Mesangial cell (primary cell): ENCODE results near the gene TRAIP. TPM values are rescaled to one million over a fixed set of nuclear protein-coding genes. Genes with fewer than 3 reads are reported as not detected.

Source experiments
- total RNA-seq: library from RNA; depleted of rRNA; stranded (reverse); fragments of >200 nt; gene quantifications from 2 replicates; pipeline ENCODE4 v1.2.3, GENCODE V29; 2015

Gene TRAIP
- 3.4 and 11.9 TPM in 2 replicates for total RNA-seq

DNA sequence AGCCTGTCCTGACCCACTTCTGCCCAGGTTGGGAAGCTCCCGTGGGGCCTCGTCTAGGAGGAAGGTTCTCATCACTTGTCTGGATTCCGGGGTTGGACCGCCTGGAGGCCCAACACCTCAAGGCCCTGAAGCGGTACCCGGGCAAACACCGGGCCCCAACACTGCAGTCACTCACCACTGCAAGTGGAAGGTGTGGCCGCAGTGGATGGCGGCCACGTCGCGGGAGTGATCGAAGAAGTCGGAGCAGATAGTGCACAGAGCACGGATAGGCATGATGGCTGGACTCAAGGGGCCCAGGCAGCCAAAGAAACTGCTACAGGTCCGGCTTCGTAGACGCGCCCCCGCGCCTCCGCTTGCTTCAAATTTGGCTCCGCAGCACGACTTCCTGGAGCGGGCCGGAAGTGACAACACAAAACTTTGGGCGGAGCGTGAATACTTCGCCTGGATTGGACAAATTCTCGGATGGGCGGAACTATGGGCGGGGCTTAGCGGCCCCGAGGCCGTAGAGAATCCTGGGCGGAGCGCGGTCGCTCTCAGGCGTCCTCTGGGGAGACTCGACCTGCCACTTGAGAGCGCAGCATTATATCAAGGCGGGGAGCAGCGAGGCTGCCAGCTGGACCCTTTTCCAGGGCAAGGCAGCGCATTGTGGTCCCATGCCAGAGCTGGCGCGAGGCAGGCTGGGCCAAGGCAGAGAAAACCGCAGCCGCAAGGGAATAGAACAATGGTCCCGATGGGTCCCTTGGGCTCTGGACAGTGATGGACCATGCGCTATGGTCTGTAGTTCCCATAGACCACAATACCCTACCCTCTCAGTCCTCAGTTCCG lies at the start of gene TRAIP:
Gene TRAIP (minus strand): TSS at position 384 of the 825 bp plus-strand sequence. CDS start 111 bp downstream, at position 273.

GRCh38 chr3:49903451-49904424 lies 47.4 kb upstream of the TRAIP start, which contains the start of gene MST1R:
Gene MST1R (minus strand): TSS chr3:49903873. CDS start chr3:49903609, 264 bp downstream.

GRCh38 chr3:49869525-49870126 lies 13.3 kb upstream of the TRAIP start, which contains the start of gene CAMKV:
Gene CAMKV (minus strand): TSS chr3:49869906. CDS start chr3:49862388, 7,518 bp downstream.

GRCh38 chr3:49813497-49814174 lies 42.7 kb downstream of the TRAIP start, which contains the start of gene UBA7:
Gene UBA7 (minus strand): TSS chr3:49813953. CDS start chr3:49813787, 166 bp downstream.

GRCh38 chr3:49802719-49803464 lies 53.5 kb downstream of the TRAIP start, which contains the start of gene INKA1:
Gene INKA1 (plus strand): TSS chr3:49803261. CDS start chr3:49803393, 132 bp downstream.

DNA sequence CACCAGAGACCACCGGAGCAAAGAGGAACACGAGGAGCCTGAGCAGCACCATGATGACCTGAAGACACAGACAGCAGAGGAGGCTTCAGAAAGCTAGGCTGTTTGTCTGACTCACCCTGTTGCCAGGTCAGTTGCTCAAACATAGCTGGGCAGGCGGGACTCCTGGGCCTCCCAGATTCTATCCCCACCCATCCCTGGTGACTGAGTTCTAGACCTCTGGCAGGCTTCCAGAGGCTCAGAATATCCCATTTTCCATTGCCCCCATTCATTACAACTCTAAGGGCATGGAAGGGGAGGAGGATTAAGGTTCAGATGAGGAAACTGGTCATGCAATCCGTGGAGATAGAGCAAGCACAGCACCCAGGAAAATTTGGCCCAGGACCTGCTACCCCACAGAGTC lies 56.6 kb downstream of the TRAIP start, which contains the start of gene CDHR4:
Gene CDHR4 (minus strand): TSS at position 113 of the 400 bp plus-strand sequence. CDS start 61 bp downstream, at position 52.

GRCh38 chr3:49786357-49787181 lies 69.8 kb downstream of the TRAIP start, which contains the start of gene IP6K1:
Gene IP6K1 (minus strand): TSS chr3:49786542. CDS start chr3:49748040, 38,502 bp downstream.

Other genes starting within 250 kb of the TRAIP start
- 148 and 154 TPM in 2 replicates for gene APEH, start 182.2 kb downstream of the TRAIP start, total RNA-seq
- gene MST1, start 167.1 kb downstream of the TRAIP start, total RNA-seq = 6.0 and 61.0 TPM in 2 replicates
- 21.0 and 38.0 TPM in 2 replicates for gene RNF123, start 167.0 kb downstream of the TRAIP start, total RNA-seq
- 0.16 and 1.4 TPM in 2 replicates for gene AMIGO3, start 136.9 kb downstream of the TRAIP start, total RNA-seq
- gene GMPPB, start 132.6 kb downstream of the TRAIP start, total RNA-seq = 18.3 and 72.4 TPM in 2 replicates
- 32.9 and 51.1 TPM in 2 replicates for gene IP6K1, start 70.0 kb downstream of the TRAIP start, total RNA-seq
- not detected in 2 replicates for gene CDHR4, start 56.7 kb downstream of the TRAIP start, total RNA-seq
- gene INKA1, start 53.3 kb downstream of the TRAIP start, total RNA-seq = 0.76 and 0.81 TPM in 2 replicates
- gene UBA7, start 42.6 kb downstream of the TRAIP start, total RNA-seq = 7.0 and 22.6 TPM in 2 replicates
- not detected in 2 replicates for gene CAMKV, start 13.3 kb upstream of the TRAIP start, total RNA-seq
- 0.65 and 2.0 TPM in 2 replicates for gene MST1R, start 47.3 kb upstream of the TRAIP start, total RNA-seq
- gene MON1A, start 73.2 kb upstream of the TRAIP start, total RNA-seq = 11.5 and 17.9 TPM in 2 replicates
- gene RBM6, start 83.6 kb upstream of the TRAIP start, total RNA-seq = 16.8 and 25.0 TPM in 2 replicates
- 48.1 and 64.3 TPM in 2 replicates for gene RBM5, start 232.4 kb upstream of the TRAIP start, total RNA-seq